NT2/D1 (cell line): ENCODE data around the gene PPP3CA.

Experiments
- SUZ12 ChIP-seq: IDR thresholded peaks from 2 replicates; pipeline ENCODE4 v1.6.1; 2011; ENCODE audit not compliant: insufficient read length, insufficient read depth; ENCODE audit errors: extremely low read depth
- YY1 ChIP-seq: IDR thresholded peaks from 2 replicates; pipeline ENCODE4 v1.6.1; 2011; ENCODE audit not compliant: insufficient read length, insufficient read depth
- ZNF274 ChIP-seq: IDR thresholded peaks from 2 replicates; pipeline ENCODE4 v1.6.1; 2011; ENCODE audit warnings: mild to moderate bottlenecking, low read depth, low read length

GRCh38 chr4:101348367-101348827 is 1.1 kb upstream of the PPP3CA start:
- TF ChIP-seq SUZ12 (no peak), YY1 (no peak), ZNF274 (no peak)
